ENCODE data around the gene TRIM52. TPM values are rescaled to one million over a fixed set of nuclear protein-coding genes. Genes with fewer than 3 reads are reported as not detected.

Gene TRIM52
- polyA plus RNA-seq, 1 donor, result 33.0 TPM

DNA sequence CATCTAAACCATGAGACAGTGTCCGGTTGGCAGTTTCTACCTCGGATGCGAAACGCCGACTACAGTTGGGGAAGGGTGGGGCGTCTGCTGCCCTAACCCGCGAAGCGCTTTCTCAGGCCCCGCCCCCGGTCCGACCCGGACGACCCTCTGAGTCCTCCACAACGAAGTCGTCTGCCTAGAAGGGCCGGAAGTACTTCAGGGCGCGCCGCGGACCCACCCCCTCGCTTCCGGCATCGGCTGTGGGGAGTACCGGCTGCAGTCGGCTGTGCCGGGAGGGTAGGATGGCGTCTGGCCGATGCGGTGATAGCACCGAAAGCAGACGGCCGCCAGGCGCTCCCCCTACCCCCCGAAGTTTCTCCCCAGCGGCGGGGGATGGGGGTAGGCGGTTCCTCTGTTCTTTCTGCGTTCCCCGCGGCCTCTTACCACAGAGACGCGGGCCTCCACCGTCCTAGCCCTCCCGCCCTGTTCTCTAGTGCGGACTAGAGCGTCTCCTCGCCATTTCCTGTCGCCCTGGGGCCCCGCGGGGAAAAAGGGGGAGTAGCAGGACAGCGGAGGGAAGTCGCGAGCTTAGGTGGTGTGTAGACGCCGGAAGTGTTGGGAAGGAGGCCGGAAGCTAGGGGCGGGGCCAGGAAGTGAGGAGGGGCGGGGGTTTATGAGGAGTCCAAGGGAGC lies 37.8 kb downstream of the TRIM52 start, which contains the start of gene TRIM41:
TRIM41 (plus strand) TSS at position 224 of the 671 bp plus-strand sequence. CDS start 719 bp downstream, outside the sequence.
- Histone ChIP-seq H3K9me3 (ENCODE audit: control insufficient read depth, low read depth, low read length) (peaks cover 8% of the 10 kb centered on the region), H3K4me3 (ENCODE audit: low read length) (peak within 1 kb of the TSS; percentile 83), H3K4me1 (ENCODE audit: control insufficient read depth, insufficient read depth, low read length) (peaks cover 3% of the 10 kb centered on the region), H3K36me3 (ENCODE audit: control insufficient read depth, insufficient read depth, low read length) (no peaks in the 10 kb centered on the region), H3K27me3 (ENCODE audit: control insufficient read depth, insufficient read depth, low read length) (peaks cover 17% of the 10 kb centered on the region), H3K27ac (ENCODE audit: low read length) (peak within 1 kb of the TSS; percentile 92)
- DNase-seq, result peak; percentile 97 to 99
- no CpG with 5 or more reads among the region's 59 CpGs for WGBS (ENCODE audit: insufficient coverage, low lambda C conversion rate)

DNA sequence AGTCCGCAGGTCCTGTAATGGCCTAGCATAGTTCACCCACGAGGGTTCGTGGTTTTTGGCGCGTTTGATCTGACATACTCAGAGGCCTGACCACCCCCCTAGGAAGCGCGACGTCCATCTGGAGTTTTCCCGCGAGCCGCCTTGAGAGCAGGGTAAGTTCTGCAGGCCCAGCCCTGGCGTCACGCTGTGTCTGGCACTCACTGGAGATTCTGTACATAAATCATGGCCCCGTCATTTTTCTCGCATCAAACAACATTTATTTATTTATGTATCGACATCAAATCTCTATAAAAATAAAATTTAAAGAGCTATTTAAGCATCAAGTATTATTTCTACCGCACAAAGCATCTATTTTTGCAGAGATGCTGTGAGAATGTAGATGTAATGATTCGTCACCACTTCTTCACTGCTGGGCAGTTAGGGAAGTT lies 38.3 kb downstream of the TRIM52 start:
- DNase-seq, result no peak
- Histone ChIP-seq H3K4me1 (ENCODE audit: control insufficient read depth, insufficient read depth, low read length) (peaks cover 6% of the 10 kb centered on the region), H3K27me3 (ENCODE audit: control insufficient read depth, insufficient read depth, low read length) (peaks cover 17% of the 10 kb centered on the region), H3K4me3 (ENCODE audit: low read length) (peak overlapping the region; percentile 83), H3K27ac (ENCODE audit: low read length) (peak overlapping the region; percentile 92), H3K9me3 (ENCODE audit: control insufficient read depth, low read depth, low read length) (peaks cover 8% of the 10 kb centered on the region), H3K36me3 (ENCODE audit: control insufficient read depth, insufficient read depth, low read length) (no peaks in the 10 kb centered on the region)
- no CpG with 5 or more reads among the region's 18 CpGs for WGBS (ENCODE audit: insufficient coverage, low lambda C conversion rate)

DNA sequence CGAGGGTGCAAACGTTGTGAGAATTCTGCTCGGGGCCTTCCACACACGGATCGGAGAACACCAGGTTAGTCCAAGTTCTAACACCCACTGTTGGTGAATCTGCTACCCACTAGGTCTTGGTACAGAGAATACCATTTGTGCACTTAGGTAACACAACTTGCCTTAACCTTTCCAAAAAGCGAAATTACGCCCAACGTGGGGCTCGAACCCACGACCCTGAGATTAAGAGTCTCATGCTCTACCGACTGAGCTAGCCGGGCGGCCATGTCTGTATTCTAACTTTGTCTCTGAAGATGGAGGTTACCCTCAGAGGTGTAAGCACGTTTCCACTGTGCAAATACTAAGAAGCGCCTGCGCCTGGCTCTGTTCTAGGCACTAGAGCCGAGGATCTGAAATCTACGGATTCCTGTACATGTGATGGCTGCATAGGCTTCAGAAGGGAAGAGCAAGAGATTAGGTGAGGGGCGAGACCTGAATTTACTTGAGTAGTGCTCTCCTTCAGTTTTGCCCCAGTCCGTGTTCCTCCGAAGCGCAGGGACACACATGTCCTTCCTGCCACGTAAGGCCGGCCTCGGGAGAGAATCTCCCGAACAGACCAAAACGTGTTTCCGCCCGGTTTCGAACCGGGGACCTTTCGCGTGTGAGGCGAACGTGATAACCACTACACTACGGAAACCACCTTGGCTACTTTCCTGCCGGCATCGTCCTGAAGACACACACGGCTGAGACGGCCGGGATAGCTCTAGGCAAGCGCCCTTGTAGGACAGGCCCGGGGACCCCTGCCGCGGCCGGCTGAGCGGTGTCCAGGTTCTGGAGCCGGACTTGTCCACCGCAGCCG lies 38.9 kb downstream of the TRIM52 start:
- H3K27me3 ChIP-seq (ENCODE audit: control insufficient read depth, insufficient read depth, low read length), result peaks cover 22% of the 10 kb centered on the region
- H3K4me3 ChIP-seq (ENCODE audit: low read length), result peak overlapping the region; percentile 83
- peak; percentile 92 to 93 for DNase-seq
- WGBS (ENCODE audit: insufficient coverage, low lambda C conversion rate), result no CpG with 5 or more reads among the region's 50 CpGs
- no peaks in the 10 kb centered on the region for H3K36me3 ChIP-seq (ENCODE audit: control insufficient read depth, insufficient read depth, low read length)
- H3K9me3 ChIP-seq (ENCODE audit: control insufficient read depth, low read depth, low read length), result peaks cover 8% of the 10 kb centered on the region
- H3K4me1 ChIP-seq (ENCODE audit: control insufficient read depth, insufficient read depth, low read length), result peaks cover 10% of the 10 kb centered on the region
- H3K27ac ChIP-seq (ENCODE audit: low read length), result peak overlapping the region; percentile 92

GRCh38 chr5:181221105-181221791 lies 39.7 kb downstream of the TRIM52 start:
- DNase-seq, result peak in 1 of 2 donors; percentile 30
- H3K4me3 ChIP-seq (ENCODE audit: low read length), result peak overlapping the region; percentile 83
- H3K4me1 ChIP-seq (ENCODE audit: control insufficient read depth, insufficient read depth, low read length), result peaks cover 10% of the 10 kb centered on the region

GRCh38 chr5:181220178-181220515 lies 40.8 kb downstream of the TRIM52 start:
- H3K36me3 ChIP-seq (ENCODE audit: control insufficient read depth, insufficient read depth, low read length), result no peaks in the 10 kb centered on the region
- H3K4me1 ChIP-seq (ENCODE audit: control insufficient read depth, insufficient read depth, low read length), result peaks cover 10% of the 10 kb centered on the region
- no peak overlapping the region for H3K27ac ChIP-seq (ENCODE audit: low read length)
- H3K4me3 ChIP-seq (ENCODE audit: low read length), result no peak overlapping the region
- no CpG with 5 or more reads among the region's 10 CpGs for whole genome bisulfite sequencing (ENCODE audit: insufficient coverage, low lambda C conversion rate)
- peaks cover 33% of the 10 kb centered on the region for H3K27me3 ChIP-seq (ENCODE audit: control insufficient read depth, insufficient read depth, low read length)
- peaks cover 8% of the 10 kb centered on the region for H3K9me3 ChIP-seq (ENCODE audit: control insufficient read depth, low read depth, low read length)
- DNase-seq, result no peak

More at GRCh38 chr5:181221105-181221791, 39.7 kb downstream of the TRIM52 start:
- Histone ChIP-seq H3K36me3 (ENCODE audit: control insufficient read depth, insufficient read depth, low read length) (no peaks in the 10 kb centered on the region), H3K27me3 (ENCODE audit: control insufficient read depth, insufficient read depth, low read length) (peaks cover 27% of the 10 kb centered on the region), H3K27ac (ENCODE audit: low read length) (no peak overlapping the region), H3K9me3 (ENCODE audit: control insufficient read depth, low read depth, low read length) (peaks cover 8% of the 10 kb centered on the region)
- WGBS (ENCODE audit: insufficient coverage, low lambda C conversion rate), result no CpG with 5 or more reads among the region's 27 CpGs

DNA sequence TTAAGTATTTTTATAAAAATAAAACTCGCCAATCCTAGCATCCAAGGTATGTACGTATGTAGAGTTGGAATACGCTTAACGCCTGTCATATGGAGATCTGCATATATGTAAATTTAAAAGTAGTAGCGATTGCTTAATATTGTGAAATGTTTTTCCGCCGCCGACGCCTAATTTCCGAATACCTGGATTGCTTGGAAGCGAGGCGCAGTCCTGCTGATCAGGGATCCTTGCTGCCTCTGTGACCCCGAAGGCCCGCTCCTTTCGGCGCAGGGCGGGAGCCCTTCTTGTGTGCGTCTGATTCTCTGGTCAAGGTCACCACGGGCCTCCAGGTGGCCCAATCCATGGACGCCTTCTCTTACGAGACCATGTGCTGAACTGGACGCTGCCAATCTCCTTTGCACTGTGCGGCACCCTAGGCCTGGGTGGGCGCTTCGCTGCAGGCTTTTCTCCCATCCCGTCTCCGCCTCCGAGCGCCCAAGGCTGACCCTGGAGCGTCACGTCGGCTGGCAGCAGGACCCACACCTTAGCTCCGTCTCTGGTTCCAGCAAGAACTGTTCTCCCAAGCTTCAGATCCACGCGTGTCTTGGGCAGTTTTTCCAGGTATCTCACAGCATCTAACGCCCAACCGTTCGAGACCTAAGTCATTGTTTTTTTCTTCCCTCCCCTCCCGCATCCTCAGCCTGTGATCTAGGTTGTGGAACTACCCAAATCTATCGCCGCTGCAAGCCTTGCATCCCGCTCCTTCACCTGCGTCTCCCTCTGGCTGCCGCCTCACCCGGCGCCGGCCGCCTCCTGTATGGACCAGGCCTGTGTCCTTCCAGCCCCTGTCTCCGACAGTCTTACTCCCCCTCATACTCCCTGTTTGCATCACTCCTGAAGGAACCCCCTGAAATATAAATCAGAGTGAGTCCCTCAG lies 41.4 kb downstream of the TRIM52 start:
- H3K36me3 ChIP-seq (ENCODE audit: control insufficient read depth, insufficient read depth, low read length), result no peaks in the 10 kb centered on the region
- no peak overlapping the region for H3K27ac ChIP-seq (ENCODE audit: low read length)
- no peak overlapping the region for H3K4me3 ChIP-seq (ENCODE audit: low read length)
- H3K9me3 ChIP-seq (ENCODE audit: control insufficient read depth, low read depth, low read length), result peaks cover 8% of the 10 kb centered on the region
- H3K4me1 ChIP-seq (ENCODE audit: control insufficient read depth, insufficient read depth, low read length), result peaks cover 10% of the 10 kb centered on the region
- DNase-seq, result no peak
- peaks cover 37% of the 10 kb centered on the region for H3K27me3 ChIP-seq (ENCODE audit: control insufficient read depth, insufficient read depth, low read length)
- 69% methylated on average over 4 of the region's 49 CpGs for WGBS (ENCODE audit: insufficient coverage, low lambda C conversion rate)

GRCh38 chr5:181218795-181219124 lies 42.2 kb downstream of the TRIM52 start:
- Histone ChIP-seq H3K9me3 (ENCODE audit: control insufficient read depth, low read depth, low read length) (peaks cover 5% of the 10 kb centered on the region), H3K27ac (ENCODE audit: low read length) (no peak overlapping the region), H3K27me3 (ENCODE audit: control insufficient read depth, insufficient read depth, low read length) (peaks cover 43% of the 10 kb centered on the region), H3K4me1 (ENCODE audit: control insufficient read depth, insufficient read depth, low read length) (peaks cover 10% of the 10 kb centered on the region), H3K4me3 (ENCODE audit: low read length) (peak overlapping the region; percentile 20), H3K36me3 (ENCODE audit: control insufficient read depth, insufficient read depth, low read length) (no peaks in the 10 kb centered on the region)
- WGBS (ENCODE audit: insufficient coverage, low lambda C conversion rate), result 17% methylated on average over 9 of the region's 10 CpGs
- no peak for DNase-seq

DNA sequence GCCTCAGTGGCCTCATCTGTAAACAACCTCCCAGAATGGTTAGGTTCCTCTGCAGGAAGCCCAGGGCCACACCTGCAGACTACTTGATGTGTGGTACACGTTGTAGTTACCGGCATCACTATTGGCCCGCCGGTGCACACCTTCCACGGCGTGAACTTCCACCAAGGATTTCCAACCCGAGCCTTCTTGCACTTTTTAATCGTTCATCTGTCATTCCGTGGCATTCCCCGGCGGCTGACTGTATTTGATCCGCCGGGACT lies 43.2 kb downstream of the TRIM52 start:
- no peak for DNase-seq
- H3K4me1 ChIP-seq (ENCODE audit: control insufficient read depth, insufficient read depth, low read length), result peaks cover 10% of the 10 kb centered on the region
- H3K4me3 ChIP-seq (ENCODE audit: low read length), result peak overlapping the region; percentile 54
- H3K27me3 ChIP-seq (ENCODE audit: control insufficient read depth, insufficient read depth, low read length), result peaks cover 52% of the 10 kb centered on the region
- no CpG with 5 or more reads among the region's 13 CpGs for whole genome bisulfite sequencing (ENCODE audit: insufficient coverage, low lambda C conversion rate)
- no peak overlapping the region for H3K27ac ChIP-seq (ENCODE audit: low read length)
- peaks cover 5% of the 10 kb centered on the region for H3K9me3 ChIP-seq (ENCODE audit: control insufficient read depth, low read depth, low read length)
- H3K36me3 ChIP-seq (ENCODE audit: control insufficient read depth, insufficient read depth, low read length), result no peaks in the 10 kb centered on the region

DNA sequence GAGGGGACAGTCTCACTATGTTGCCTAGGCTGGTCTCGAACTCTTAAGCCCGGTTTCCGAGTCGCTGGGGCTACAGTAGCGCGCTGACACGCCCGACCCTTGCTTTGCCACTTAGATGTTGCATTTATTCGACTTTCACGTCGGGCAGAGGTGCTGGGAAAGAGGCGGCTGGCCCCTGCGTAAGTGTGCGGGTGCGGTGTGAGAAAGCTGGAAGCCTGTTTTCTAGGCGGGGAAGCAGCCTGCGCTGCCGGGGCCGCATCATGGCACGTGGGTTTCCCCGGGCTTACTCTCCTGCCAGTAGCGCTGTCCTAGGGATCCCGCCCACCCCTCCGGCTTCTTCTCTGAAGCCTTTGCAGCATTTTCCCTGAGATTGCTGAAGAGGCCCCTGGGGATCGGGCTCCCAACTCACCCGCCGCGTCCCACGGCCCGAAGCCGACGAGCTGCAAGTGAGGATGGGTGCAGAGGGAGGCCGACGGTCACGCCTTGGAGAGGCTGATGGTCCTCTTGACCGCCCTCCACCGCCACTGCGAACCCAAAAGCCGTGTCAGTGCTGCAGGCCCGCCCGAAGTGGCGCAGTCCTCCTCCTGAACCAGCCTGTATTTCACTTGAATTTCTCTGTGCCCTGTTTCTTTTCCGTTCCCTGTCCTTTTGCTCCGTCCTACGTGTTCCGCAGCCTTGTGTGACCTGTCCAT lies 43.7 kb downstream of the TRIM52 start:
- peaks cover 5% of the 10 kb centered on the region for H3K9me3 ChIP-seq (ENCODE audit: control insufficient read depth, low read depth, low read length)
- no CpG with 5 or more reads among the region's 46 CpGs for WGBS (ENCODE audit: insufficient coverage, low lambda C conversion rate)
- DNase-seq, result peak in 1 of 2 donors; percentile 54
- peaks cover 55% of the 10 kb centered on the region for H3K27me3 ChIP-seq (ENCODE audit: control insufficient read depth, insufficient read depth, low read length)
- no peak overlapping the region for H3K27ac ChIP-seq (ENCODE audit: low read length)
- no peaks in the 10 kb centered on the region for H3K36me3 ChIP-seq (ENCODE audit: control insufficient read depth, insufficient read depth, low read length)
- peaks cover 10% of the 10 kb centered on the region for H3K4me1 ChIP-seq (ENCODE audit: control insufficient read depth, insufficient read depth, low read length)
- H3K4me3 ChIP-seq (ENCODE audit: low read length), result peak overlapping the region; percentile 54

Measured in large intestine (tissue), 3 donors.